Measurements from ENCODE around the gene C20orf204.

DNA sequence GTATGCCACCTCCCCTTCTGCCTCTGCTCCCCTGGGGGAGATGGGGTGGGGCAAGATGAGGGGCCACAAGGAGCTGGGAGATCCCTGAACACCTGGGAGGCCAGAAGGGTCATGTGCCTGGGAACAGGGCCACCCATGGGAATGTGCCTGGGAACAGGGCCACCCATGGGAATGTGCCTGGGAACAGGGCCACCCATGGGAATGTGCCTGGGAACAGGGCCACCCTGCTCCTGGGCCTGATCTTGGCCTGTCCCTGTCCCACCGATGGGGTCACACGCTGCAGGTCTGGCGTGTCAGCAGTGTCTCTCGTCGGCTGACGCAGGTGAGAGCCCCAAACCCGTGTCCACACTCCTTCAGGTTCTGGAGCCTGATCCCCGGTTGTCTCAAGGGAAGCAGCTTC, 39.0 kb downstream of the C20orf204 start:
- TF ChIP-seq POLR2AphosphoS5 (IDR thresholded peaks at IDR 0.05; ENCODE audit: borderline replicate concordance, low read depth, low read length) (no peak), EZH2 (IDR thresholded peaks at IDR 0.05) (no peak)
